HG02610 (cell line): ENCODE measurements around the gene TLE5.
"Not testable (repeated sequence)": the region's sequence is repeated elsewhere in the genome, so short reads cannot be mapped to it uniquely, and the experiment has no call there.

Experiments used
- ATAC-seq: cut with Tn5 transposase; IDR thresholded peaks from one replicate; pipeline ENCODE4 v1.9.1; 2021; ENCODE audit warnings: mild to moderate bottlenecking, moderate library complexity; ENCODE audit not compliant: unreplicated experiment

Gene TLE5

GRCh38 chr19:3027981-3028304 lies 34.4 kb downstream of the TLE5 start:
- ATAC-seq: no peak

- ATAC-seq: no peak
These were observed 35.0 kb downstream of the TLE5 start for GRCh38 chr19:3027292-3027691.

DNA sequence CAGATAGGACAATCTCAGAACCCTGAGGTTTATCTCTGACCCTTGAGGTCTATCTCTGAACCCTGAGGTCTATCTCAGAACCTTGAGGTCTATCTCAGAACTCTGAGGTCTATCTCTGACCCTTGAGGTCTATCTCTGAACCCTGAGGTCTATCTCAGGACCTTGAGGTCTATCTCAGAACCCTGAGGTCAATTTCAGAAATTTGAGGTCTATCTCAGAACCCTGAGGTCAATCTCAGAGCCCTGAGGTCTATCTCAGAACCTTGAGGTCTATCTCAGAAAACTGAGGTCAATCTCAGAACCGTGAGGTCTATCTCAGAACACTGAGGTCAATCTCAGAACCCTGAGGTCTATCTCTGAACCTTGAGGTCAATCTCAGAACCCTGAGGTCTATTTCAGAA lies 35.5 kb downstream of the TLE5 start:
- no peak for ATAC-seq

- ATAC-seq: no peak
These were observed 36.8 kb downstream of the TLE5 start for GRCh38 chr19:3025549-3025886.

GRCh38 chr19:3024870-3025548 lies 37.3 kb downstream of the TLE5 start:
- no peak for ATAC-seq

DNA sequence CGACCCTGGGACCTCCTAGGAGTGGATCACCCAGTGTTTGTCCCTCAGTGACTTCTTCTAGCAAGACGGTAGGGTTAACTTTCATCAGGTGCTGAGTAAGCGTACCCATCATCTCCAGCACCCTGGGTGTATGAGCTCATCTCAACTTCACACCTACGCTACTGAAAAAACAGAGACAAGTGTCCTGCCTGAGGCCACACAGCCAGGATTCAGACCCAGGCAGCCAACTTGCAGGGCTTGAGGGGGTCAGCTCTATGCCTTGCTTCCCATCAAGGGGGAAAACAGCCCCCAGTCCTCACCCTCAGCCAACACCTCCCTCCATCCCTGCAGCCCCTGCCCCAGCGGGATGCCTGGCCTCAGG lies 37.8 kb downstream of the TLE5 start:
- ATAC-seq: no peak

DNA sequence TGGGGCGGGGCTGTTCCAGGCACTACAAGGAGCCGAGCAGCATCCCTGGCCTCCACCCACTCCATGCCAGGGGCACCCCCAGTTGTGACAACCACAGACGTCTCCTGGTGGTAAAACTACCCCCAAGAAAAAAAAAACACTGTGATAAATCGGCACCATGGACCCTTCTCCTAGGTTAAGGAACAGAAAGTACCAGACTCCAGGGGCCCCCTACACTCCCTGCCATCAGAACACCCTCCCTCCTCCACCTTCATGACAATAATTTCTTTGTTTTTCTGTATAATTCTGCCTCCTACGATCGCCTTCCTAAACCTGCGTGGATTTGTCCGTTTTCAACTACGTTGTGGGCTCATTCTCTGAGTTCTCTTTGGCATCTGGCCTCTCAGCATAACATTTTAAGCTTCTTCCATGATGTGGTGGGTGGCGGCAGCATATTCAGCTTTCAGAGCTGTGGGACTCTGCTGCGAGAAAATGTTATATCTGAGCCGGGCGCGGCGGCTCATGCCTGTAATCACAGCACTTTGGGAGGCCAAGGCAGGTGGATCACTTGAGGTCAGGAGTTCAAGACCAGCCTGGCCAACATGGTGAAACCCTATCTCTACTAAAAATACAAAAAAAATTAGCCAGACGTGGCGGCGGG lies 41.9 kb downstream of the TLE5 start:
- no peak for ATAC-seq

DNA sequence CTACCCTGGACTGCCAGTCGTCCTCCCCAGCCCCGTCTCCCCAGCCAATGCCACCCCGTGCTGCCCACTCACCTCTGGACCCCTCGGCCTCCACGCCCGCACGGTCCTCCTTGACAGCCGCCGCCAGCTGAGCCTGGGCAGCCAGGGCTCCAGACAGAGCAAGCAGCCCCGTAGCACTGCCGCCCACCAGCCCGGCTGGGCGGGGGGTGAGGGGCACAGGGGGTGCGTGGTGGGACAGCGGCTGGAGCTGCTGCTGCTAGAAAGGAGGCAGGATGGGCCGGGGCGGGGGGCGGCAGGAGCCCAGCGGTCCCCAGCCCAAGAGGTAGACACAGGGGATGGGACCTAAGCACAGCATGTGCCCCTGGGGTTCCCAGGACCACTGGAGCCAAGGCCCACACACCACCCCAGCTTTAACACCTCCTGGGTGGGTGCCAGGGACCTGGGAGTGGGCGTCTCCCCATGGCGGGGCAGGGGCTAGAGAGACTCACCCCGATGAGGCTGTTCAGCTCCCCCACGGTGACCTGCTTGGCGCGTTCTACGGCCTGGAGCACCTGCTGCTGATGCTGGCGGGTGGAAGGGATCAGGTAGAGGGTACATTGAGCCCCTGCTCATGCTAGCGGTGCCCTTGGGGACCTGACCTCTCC lies 43.0 kb downstream of the TLE5 start:
- no peak for ATAC-seq

- no peak for ATAC-seq
These were observed 44.4 kb downstream of the TLE5 start for GRCh38 chr19:3017923-3018322.

- ATAC-seq: no peak
These were observed 46.9 kb downstream of the TLE5 start for GRCh38 chr19:3015126-3016057.

DNA sequence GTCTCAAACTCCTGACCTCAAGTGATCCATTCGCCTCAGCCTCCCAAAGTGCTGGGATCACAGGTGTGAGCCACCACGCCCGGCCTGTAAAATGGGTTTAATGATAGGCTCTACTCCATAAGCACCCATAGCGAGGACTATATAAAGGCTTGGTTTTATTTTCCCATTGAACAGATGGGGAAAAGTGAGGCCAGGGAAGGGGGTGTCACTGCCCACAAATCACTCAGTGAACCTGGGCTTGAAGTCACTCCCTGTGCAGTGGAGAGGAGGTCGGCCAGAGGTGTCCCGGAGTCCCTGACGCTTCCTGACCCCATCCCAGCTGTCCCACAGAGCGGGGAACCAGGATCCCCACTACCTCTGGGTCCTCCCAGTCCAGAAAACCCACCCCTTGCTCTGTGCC lies 48.2 kb downstream of the TLE5 start:
- no peak for ATAC-seq

- no peak for ATAC-seq
These were observed 49.0 kb downstream of the TLE5 start for GRCh38 chr19:3013263-3013725.

- no peak for ATAC-seq
These were observed 49.6 kb downstream of the TLE5 start for GRCh38 chr19:3012621-3013262.

DNA sequence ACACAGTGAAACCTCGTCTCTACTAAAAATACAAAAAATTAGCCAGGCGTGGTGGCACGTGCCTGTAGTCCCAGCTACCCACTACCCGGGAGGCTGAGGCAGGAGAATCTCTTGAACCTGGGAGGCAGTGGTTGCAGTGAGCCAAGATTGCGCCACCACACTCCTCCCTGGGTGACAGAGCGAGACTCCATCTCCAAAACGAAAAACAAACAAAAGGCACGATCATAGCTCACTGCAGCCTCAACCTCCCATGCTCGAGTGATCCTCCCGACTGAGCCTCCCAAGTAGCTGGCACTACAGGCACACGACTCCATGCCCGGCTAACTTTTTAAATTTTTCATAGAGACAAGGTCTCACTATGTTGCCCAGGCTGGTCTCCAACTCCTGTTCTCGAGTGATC lies 50.2 kb downstream of the TLE5 start:
- ATAC-seq: not testable (repeated sequence)

- no peak for ATAC-seq
These were observed 51.4 kb downstream of the TLE5 start for GRCh38 chr19:3010871-3011270.

DNA sequence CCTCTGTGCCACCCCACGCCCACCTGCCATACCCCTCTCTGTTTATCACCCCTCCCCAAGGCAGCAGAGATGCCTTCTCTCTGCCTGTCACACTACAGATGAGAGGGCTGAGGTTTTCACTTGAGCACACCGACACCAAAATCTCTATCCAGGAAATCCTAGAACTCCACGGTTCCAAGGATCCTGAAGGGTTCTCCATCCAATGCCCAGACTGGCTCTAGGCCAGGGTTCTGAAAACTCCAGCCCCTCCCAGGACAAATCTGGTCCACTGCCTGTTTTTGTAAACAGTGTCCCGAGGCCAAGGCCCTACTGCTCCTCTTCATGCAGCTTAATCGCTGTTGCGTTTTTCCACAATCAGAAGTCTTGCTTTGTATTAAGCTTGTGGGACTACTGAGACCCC lies 53.3 kb downstream of the TLE5 start:
- no peak for ATAC-seq

GRCh38 chr19:3007975-3008374 lies 54.3 kb downstream of the TLE5 start:
- no peak for ATAC-seq

GRCh38 chr19:3006075-3006767 lies 56.1 kb downstream of the TLE5 start:
- ATAC-seq: no peak

- ATAC-seq: no peak
These were observed 57.0 kb downstream of the TLE5 start for GRCh38 chr19:3005345-3005744.

- ATAC-seq: no peak
These were observed 57.8 kb downstream of the TLE5 start for GRCh38 chr19:3004522-3004921.
